ENCODE data around the gene FANCE. TPM values are rescaled to one million over a fixed set of nuclear protein-coding genes. Genes with fewer than 3 reads are reported as not detected.

The FANCE gene
- total RNA-seq, 1 donor from 2014 or later = 14.3 TPM

- FAIRE-seq (no peak), DNase-seq (ENCODE audit: low spot score in 2 of 2) (no peak)
These were observed 42.0 kb downstream of the FANCE start for GRCh38 chr6:35494161-35494563.

GRCh38 chr6:35495258-35496035 is 43.3 kb downstream of the FANCE start:
- DNase-seq (ENCODE audit: low spot score in 2 of 2) (no peak), FAIRE-seq (no peak)

GRCh38 chr6:35496036-35496840 is 44.1 kb downstream of the FANCE start:
- DNase-seq (ENCODE audit: low spot score in 2 of 2) (peak; percentile 56 to 65), FAIRE-seq (no peak)

- DNase-seq (ENCODE audit: low spot score in 2 of 2) = peak; percentile 76 to 88
These were observed 44.9 kb downstream of the FANCE start, which contains the start of gene TEAD3 for GRCh38 chr6:35496841-35497570. TEAD3 (minus strand) TSS chr6:35497079.

GRCh38 chr6:35497571-35498421 is 45.7 kb downstream of the FANCE start:
- DNase-seq (ENCODE audit: low spot score in 2 of 2) = peak in 1 of 2 donors; percentile 58
- no peak for FAIRE-seq

More at GRCh38 chr6:35496841-35497570, 44.9 kb downstream of the FANCE start, which contains the start of gene TEAD3:
- FAIRE-seq = no peak

- no peak for FAIRE-seq
- DNase-seq (ENCODE audit: low spot score in 2 of 2) = no peak
These were observed 46.4 kb downstream of the FANCE start for GRCh38 chr6:35498422-35499067.

GRCh38 chr6:35499372-35499771 is 47.2 kb downstream of the FANCE start:
- DNase-seq (ENCODE audit: low spot score in 2 of 2) = no peak
- FAIRE-seq = no peak

GRCh38 chr6:35500782-35501181 is 48.6 kb downstream of the FANCE start:
- FAIRE-seq (no peak), DNase-seq (ENCODE audit: low spot score in 2 of 2) (no peak)

- no peak for DNase-seq (ENCODE audit: low spot score in 2 of 2)
- no peak for FAIRE-seq
These were observed 49.6 kb downstream of the FANCE start for GRCh38 chr6:35501784-35502183.

- FAIRE-seq (no peak), DNase-seq (ENCODE audit: low spot score in 2 of 2) (no peak)
These were observed 51.4 kb downstream of the FANCE start for GRCh38 chr6:35503534-35503933.

GRCh38 chr6:35505999-35506412 is 53.9 kb downstream of the FANCE start:
- no peak for FAIRE-seq
- DNase-seq (ENCODE audit: low spot score in 2 of 2) = no peak

GRCh38 chr6:35506536-35506935 is 54.4 kb downstream of the FANCE start:
- FAIRE-seq = no peak

GRCh38 chr6:35507221-35507620 is 55.1 kb downstream of the FANCE start:
- DNase-seq (ENCODE audit: low spot score in 2 of 2) (no peak), FAIRE-seq (no peak)

More at GRCh38 chr6:35506536-35506935, 54.4 kb downstream of the FANCE start:
- DNase-seq (ENCODE audit: low spot score in 2 of 2) = no peak

- DNase-seq (ENCODE audit: low spot score in 2 of 2) (no peak), FAIRE-seq (no peak)
These were observed 55.9 kb downstream of the FANCE start for GRCh38 chr6:35508027-35508426.

GRCh38 chr6:35508542-35508941 is 56.4 kb downstream of the FANCE start:
- FAIRE-seq = no peak
- DNase-seq (ENCODE audit: low spot score in 2 of 2) = no peak

- DNase-seq (ENCODE audit: low spot score in 2 of 2) (no peak), FAIRE-seq (no peak)
These were observed 58.9 kb downstream of the FANCE start for GRCh38 chr6:35510916-35511561.

- FAIRE-seq (no peak), DNase-seq (ENCODE audit: low spot score in 2 of 2) (no peak)
These were observed 59.4 kb downstream of the FANCE start for GRCh38 chr6:35511562-35511941.

- DNase-seq (ENCODE audit: low spot score in 2 of 2) (no peak), FAIRE-seq (no peak)
These were observed 59.9 kb downstream of the FANCE start for GRCh38 chr6:35512006-35512405.

GRCh38 chr6:35512740-35513139 is 60.6 kb downstream of the FANCE start, which contains the start of gene TULP1:
TULP1 (minus strand) TSS chr6:35512896; CDS start chr6:35512858, 38 bp downstream.
- no peak for FAIRE-seq
- no peak for DNase-seq (ENCODE audit: low spot score in 2 of 2)
